Stimulated activated CD4-positive, alpha-beta T cell treated with anti-CD3 and anti-CD28 coated beads, Interleukin-1b, Interleukin-23, amount 100 ng/mL, for 1 hour (primary cell): ENCODE results near the gene NRG2.

ENCODE experiments used
- DNase-seq, 2 donors: peaks; one replicate each; pipeline ENCODE4 v3.0.0-alpha.2; 2020; ENCODE audit warnings: low read depth in 2 of 2

Gene NRG2

DNA sequence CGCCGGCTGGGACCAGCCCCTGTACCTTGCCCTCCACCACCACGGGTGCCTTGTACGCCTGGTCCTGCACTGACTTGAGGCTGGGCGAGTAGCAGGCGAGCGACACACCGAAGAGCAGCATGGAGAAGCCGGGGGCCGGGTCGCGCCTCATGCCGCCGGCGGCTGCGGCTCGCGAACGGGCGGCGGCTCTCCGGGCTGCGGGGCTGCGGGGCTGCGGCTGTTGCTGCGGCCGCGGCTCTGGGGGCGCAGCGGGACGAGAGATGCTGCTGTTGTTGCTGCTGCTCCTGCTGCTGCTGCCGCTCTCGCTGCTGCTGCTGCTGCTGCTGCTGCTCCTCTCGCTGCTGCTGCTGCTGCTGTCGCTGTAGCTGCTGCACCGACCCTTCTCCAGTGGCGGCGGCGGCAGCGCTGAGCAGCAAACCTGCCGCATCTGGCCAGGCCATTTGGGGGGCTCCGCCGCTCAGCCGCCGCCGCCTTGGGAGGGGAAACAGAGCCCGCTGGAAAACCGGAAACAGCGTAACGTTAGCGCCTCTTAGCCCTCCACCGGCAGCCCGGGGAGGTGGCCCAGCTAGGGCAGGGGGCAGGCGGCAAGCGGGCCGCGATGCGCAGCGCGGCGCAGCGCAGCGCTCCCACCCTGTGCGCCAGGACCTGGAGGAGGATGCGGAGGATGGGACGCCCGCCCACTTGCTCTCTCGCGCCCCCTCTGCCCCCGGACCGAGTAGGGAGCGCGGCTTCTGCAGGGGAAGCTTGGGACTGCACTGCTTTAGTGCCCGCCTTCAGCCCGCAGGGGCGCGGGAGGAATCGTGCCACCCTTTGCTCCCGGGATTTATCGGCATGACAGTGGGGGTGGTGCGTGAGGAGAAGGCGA lies at the start of gene NRG2:
NRG2 (minus strand) TSS at position 657 of the 865 bp plus-strand sequence.
- DNase-seq: no peak

DNA sequence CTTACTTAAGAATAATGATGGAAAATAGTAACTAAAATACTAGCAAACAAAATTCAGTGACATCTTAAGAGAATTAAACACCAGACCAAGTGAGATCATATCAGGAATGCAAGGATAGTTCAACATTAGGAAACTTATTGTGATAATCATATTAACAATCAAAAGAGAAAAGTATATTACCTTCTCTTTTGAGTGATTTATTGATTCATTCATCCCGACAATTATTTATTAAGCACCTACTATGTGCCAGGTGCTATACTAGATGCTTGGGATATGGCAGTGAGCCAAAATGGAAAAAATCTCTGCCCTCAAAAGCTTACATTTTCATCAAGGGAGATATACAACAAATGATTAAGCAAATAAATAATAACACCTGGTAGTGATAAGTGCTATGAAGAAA lies 47.2 kb upstream of the NRG2 start:
- no peak for DNase-seq

DNA sequence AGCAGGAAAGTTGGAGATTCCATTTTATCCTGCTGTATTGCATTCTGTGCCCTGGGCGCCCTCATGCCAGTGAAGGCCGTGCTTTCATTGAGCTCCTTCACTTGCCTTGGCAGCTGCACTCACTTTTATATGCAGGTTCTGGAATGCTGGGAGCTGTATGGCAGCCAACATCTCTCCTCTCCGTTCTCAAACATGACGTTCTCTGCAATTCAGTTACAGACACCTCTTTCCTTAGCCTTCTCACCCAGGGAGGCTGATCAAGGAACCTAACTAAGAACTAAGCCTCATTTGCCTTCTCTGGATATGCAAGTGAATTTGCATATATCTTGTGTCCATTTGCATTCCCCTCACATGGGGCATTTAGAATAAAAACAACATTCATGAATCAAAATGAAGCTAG lies 41.4 kb upstream of the NRG2 start:
- no peak for DNase-seq

DNA sequence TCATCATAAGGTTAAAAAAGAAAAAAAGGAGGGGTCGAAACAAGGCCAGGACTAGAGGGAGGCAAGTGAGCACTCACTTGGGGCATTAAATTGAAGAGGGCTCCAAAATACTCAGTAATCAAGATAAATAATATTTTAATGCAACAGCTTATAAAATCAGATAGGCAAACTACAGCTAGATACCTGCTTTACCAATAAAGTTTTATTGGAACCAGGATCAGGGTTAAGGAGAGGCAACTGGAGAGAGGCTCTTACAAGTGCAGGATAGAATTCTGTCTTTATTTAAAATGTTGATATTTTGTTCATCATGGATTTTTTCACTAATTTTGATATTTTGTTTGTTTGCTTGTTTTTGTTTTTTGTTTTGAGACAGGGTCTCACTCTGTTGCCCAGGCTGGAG lies 40.6 kb upstream of the NRG2 start:
- DNase-seq: no peak

DNA sequence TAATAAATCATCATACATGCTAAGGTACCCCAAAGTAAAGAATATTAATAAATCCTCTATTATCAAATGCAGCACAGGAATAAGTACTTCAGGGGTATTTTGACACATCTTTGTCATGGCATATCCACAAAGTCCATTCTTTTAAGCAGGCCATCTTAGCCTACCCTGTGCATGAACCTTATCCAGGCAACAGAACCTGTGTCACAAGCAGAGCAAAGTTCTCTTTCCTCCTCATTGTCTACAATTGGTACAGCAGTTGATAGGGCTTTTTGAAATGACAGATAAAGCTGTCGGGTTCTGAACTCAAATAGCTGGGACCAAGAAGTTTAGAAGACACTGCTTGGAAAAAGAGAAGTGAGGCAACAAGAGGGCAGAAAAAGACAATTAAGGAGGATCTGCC lies 40.0 kb upstream of the NRG2 start:
- no peak for DNase-seq

DNA sequence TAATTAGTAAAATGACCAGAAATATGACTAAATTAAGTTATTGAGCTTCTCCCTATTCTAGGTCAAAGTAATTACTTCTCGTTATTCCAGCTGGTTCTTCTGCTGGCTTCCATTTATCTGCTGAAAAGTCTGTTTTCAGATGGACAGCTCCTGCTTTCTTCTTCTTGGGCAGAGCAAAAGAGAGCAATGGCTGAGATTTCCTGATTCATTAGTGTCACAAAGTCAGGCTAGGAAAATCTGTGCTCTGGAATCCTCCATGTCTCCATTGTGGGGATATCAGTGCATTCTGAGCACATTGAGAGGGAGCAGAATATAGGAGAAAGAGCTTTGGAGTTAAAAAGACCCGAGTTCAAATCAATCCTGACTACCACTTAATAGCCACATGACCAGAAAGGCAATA lies 33.7 kb upstream of the NRG2 start:
- DNase-seq: no peak

DNA sequence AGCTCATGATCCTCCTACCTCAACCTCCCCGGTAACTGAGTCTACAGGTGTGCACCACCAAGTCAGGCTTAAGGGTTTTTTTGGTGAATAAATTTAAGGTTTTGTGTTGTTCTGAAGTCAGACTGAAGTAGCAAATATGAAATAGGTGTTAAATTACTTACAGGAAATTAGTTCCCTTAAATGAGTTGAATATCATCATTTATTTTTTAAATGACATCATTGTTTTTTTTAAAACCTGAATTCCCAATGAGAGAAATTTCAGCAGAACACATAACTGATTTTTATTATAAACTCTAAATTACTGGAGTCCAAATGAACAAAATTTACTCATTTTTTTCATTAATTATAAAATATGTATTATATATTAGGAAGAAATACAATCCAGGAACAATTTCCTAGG lies 33.0 kb upstream of the NRG2 start:
- no peak for DNase-seq

DNA sequence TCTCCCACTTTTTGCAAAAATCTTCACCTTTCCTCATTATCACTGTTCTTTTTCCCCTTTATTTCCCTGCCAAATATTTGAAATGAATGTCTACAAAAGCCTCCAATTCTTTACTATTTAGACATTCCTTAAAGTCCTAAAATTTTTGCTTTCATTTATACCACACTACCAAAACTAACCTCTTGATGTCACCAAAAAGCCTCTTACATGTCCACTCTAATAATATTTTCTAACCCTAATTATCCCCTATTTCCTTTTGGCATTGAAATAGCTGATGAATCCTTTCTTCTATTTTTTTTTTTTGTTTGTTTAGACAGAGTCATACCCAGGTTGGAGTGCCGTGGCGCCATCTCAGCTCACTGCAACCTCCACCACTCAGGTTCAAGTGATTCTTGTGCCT lies 32.3 kb upstream of the NRG2 start:
- no peak for DNase-seq

DNA sequence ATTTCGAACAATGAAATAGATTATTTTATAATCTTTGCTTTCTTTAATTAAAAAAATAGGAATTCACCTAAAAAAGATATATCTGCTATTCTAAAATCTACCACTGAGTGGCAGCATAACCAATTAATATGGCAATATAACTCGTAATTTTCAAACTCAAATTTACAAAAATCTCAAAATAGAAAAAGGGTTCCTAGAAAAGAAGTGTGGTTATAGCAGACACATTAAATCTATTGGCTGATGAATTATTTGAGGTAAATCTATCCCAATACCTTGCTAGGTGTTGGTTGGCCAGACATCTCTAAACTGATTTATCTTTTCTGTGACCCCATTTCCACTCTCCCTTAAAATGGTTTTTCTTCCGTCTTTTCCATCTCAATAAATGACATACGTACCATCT lies 30.2 kb upstream of the NRG2 start:
- DNase-seq: no peak

DNA sequence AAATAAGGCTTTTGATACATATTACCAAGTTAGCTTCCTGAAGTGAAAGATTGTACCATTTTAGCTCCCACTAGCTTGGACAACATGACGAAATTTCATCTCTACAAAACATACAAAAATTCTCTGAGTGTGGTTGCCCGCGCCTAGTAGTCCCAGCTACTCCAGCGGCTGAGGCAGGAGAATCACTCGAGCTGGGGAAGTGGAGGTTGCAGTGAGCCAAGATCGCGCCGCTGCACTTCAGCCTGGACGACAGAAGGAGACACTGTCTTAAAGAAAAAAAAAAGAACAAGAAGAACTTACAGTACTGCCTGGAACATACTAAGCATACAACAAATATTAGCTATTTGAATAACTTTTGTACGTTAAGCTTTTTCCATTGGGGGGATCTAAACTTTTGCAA lies 29.7 kb upstream of the NRG2 start:
- DNase-seq: no peak

DNA sequence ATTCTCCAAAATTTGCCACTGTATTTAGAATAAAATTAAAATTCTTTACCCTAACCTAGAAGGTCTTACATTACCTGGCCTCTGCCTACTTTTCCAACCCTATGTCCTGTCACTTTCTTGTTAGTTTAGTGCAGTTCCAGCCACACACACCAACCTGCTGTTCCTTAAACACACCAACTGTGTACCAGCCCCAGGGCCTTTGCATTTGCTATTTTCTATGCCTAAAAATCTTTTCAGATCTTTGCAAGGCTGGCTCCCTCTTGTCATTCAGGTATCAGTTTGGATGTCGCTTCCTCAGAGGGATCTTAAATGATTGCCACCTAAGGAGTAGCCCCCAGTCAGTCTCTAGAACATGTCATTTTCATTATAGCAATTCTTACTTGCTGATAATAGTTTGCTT lies 17.7 kb upstream of the NRG2 start:
- DNase-seq: no peak

DNA sequence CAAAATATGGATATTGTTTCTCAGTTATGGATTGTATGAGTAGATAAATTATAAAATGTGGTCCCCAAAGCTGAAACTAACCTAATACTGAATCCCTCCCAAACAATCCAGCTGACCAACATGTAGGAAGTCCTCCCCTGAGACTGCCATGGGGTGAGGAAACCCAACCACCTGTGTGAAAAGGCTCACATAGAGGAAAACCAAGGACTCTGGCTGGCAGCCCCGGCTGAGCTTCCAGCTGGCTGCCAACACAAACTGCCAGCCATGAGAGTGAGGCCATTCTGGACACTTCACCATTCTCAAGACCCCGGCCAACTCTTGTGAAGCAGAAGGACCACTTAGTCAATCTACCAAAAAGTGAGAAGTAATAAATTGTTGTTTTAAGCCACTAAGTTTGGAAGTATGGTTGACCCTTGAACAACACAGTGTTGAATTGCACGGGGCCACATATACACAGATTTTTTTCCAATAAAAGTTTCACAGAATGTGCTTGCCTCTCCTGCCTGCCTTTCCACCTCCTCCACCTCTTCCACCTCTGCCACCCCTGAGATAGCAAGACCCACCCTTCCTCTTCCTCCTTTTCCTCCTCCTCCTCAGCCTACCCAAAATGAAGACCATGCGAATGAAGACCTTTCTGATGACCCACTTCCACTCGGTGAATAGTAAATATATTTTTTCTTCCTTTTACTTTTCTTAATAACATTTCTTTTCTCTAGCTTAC lies 15.3 kb upstream of the NRG2 start:
- DNase-seq: no peak

DNA sequence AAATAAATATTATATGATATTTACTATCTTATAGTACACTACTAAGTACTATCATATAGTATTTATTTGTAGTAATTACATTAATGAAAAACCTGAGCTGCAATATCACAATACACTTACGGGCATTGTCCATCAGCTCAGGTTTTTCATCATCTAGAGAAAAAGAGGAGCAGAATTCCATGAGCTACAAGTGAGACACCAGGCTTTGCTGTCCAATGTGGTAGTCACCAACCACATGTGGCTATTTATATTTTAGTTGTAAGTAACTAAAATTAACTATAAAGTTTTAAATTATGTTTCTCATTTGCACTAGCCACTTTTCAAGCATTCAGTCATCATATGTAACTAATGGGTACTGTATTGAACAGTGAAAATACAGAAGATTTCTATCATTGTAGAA lies 13.8 kb upstream of the NRG2 start:
- no peak for DNase-seq

DNA sequence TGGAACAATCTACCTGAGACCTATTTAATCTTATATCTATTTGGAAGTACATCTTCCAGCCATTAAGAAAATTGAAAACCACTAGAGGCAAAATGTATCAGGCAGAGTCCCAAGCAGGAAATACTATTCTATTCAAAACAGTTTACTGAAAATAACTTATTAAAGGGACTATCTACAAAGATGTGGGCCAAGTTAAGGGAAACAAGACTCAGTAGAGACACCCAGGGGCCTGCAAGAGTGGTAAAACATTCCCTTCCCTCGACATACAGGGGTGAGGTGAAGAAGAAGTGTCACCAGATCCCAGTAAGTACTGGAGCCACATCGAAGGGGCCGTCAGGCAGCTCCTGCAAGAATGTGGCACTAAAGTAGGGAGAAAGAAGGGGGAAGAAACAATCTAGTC lies 12.1 kb upstream of the NRG2 start:
- DNase-seq: no peak

DNA sequence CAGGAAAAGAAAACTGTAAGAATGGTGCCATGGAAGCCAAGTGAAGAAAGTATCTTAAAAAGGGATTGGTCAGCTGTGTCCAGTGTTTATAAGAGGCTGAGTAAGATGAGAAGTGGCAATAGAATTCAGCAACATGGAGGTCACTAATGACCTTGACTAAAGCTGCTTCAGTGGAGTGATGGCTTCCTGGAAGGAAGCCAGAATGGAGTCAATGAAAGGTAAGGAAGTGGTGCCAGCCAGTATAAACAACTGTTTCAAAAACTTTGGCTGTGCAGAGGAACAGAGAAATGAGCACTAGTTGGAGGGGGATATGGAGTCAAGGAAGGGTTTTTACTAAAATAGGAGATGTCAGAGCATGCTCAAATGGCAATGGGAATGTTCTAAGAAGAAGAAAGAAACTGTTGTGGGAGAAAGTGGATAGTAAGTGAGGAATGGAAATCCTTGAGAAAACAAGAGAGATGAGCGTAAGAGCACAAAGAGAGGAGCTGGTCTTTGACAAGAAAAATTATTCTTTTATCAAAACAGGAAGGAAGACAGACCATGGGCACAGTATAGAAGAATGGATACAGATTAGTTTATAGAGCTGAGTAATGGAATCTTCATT lies 11.1 kb upstream of the NRG2 start:
- DNase-seq: no peak

DNA sequence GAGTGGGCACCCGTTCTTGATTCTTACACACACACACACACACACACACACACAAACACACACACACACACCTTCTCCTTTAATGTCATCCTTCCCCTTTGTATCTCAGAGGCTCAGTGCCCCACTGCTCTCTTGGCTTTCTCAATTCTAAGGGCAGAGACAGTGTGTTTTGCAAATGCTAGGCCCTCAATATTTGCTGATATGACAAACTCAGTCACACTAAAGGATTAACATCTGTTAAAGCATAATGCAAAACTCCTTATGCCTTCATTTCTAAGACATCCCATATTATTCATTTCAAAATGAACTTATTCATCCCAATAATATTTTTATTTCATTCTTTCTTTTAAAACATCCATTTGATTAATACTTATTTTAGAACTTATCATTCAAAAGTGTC lies 8.9 kb upstream of the NRG2 start:
- no peak for DNase-seq

DNA sequence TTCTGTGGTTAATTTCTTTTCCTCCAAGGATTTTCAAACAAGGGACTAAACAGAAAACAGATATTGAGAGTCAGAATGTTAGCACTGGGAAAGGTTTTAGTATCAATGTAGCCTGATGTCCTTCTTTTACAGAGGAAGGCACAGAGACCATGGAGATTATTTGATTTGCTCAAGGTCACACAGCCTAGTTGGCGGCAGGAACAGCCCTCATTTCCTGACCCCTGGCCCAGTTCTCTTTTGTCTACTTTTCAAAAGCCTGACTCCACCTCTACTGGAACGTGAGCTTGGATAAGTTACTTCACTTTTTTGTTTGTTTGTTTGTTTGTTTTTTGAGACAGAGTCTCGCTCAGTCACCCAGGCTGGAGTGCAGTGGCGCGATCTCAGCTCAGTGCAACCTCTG lies 6.6 kb upstream of the NRG2 start:
- DNase-seq: no peak

DNA sequence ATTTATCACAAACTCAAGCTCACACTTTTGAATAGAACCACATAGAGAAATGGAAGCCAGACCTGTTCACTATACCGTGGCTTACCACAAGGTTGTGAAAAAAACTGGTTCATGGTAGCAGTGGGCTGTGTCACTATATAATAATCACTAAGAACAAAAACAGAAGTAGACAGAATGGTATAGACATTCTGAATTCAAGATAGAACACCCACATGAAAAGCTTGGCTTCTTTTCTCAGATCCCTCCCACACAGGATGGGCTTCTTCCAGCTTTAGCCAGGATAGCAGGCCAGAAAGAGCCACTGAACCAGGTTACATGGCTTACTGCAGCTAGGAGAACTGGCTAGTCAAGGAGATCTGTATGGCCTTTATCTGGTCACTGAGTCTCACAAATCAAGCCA lies 6.1 kb upstream of the NRG2 start:
- no peak for DNase-seq

DNA sequence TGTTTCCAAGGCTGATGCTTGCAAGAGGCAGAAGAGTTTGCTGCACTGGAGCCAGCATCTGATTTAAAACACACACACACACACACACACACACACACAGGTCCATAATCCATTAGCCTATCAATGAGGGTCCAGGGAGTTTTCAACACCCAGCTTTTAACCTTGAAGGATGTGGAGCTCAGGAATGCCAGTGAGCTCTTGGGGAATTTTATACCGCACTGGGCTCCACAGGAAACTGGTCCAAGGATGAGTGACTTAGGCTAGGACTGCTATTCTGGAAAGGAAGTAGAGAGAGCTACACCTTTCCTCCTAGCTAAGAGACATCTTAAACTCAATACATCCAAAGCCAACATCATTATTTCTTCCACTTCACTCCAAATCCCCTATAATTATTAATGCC lies 942 bp upstream of the NRG2 start:
- DNase-seq: no peak

DNA sequence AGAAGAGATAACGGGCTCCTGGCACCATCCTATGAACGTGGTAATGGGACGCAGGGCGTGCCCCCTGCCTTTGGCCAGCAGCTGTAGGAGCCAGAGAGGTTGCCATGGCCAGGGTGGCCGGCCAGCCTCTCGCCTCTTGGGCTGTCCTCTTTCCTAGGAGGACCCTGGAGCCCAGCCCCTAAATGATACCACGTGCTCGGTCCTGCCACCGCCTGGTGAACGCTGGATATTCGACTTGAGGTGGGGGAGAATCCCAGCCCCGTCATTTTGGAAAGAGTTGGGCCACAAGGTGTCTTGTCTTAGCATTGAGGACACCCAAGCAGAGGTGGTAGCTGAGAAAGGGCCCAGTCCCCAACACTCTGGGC lies 391 bp upstream of the NRG2 start:
- no peak for DNase-seq

DNA sequence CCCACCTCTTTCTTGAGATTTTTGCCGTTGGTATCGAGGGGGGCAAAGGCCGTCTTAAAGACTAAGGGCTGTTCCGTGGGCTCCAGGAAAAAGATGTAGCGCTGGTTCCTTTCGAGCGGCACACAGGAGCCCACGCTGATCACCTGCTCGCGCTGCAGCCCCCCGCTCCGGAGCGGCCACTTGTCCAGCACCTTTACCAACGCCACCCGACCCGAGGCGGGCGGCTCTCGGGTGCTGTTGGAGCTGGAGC lies 781 bp downstream of the NRG2 start:
- DNase-seq: no peak

DNA sequence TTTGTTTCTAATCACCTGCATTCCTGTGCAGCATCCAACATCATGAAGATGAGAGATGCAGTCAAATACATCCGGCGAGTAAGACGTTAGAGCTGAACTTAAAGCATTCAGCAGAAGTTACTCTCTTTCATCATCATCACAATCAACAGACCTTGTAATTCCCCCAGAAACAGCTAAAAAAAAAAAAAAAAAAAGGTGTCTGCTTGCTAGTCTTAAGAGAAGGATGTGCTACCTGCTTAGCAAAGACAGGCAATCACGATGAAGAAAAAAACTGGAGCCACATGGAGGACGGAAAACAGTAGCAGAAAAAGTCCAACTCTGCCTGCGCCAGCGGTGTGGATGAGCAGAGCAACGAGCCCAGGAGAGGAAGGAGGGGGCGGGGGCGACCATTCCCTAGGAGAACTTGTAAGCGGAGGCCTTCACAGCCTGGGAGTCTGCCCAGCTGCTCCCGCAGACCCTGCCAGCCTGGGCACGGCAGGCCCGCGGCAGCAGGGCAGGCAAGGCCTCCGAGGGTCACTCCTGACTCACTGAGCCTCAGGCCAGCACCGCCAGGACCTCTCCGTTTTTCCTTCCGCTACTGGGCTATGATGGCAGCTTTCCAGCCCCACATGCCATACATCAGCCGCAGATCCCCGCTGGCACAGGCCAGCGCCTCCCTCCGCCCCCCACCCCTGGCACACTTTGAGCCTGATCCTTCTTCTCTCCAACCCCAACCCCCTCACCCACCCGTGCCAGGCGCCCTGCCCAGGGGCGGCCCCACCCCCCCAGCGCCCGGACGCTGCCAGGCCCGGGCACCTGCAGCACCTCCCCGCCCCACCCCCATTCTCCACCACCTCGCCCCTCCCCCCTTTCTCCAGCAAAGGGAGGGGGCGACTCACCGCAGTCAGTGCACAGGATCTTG lies 1.4 kb downstream of the NRG2 start:
- DNase-seq: no peak
